ENCODE measurements around the gene ZSWIM4. TPM values are rescaled to one million over a fixed set of nuclear protein-coding genes. Genes with fewer than 3 reads are reported as not detected.

Gene ZSWIM4
- total and polyA plus RNA-seq, 10 of the 15 experiments (the other 5 are each of a cell fraction or from before 2014, with no cell fraction given), result 0.73 to 11.1 (median 1.8) TPM; not detected in 2

DNA sequence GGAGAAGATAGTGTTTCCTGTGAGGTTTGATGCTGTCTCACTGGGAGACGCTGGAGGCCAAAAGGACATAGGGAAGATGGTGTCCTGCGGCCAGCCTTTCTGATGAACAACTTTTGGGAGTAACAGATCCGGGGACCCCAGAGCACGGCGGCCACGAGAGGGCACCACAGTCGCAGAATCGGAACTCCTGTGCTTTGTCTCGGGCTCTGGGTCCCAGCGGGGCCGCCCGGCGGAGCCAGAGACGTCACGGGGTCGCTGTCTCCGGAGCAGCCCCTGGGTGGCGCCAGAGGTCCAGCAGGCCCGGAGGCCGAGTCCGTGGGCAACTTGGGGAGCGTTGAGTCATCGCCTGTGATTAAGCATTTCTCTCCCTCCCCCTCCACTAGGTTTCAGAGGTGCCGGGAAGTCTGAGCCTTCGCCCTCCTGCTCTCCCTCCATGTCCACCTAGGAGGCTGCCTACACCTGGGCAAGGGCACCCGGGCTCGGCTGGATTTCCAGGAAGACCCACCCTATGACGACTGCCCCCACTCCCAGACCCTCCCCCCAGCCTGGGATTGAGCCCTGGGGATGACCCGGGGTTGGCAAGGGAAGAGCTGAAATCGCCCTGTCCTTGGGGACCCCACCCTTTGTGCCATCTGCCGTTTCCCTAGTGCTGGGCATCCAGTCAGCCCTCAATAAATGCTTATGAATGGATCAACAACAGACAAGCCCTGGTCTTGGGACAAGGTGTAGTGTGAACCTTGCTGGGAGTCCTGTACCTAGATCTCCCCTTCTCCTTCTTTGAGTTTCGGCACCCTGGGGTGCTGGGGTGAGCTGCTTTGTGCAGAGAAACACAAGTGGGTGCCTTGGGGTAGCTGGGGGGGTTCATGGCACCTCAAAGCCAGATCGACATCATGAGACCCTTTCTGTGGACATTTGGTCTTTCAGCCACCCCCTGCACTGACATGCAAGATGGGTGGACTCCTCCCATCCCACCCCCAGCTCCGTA, 85.1 kb downstream of the ZSWIM4 start (continued):
- TF ChIP-seq, protein P1, sequence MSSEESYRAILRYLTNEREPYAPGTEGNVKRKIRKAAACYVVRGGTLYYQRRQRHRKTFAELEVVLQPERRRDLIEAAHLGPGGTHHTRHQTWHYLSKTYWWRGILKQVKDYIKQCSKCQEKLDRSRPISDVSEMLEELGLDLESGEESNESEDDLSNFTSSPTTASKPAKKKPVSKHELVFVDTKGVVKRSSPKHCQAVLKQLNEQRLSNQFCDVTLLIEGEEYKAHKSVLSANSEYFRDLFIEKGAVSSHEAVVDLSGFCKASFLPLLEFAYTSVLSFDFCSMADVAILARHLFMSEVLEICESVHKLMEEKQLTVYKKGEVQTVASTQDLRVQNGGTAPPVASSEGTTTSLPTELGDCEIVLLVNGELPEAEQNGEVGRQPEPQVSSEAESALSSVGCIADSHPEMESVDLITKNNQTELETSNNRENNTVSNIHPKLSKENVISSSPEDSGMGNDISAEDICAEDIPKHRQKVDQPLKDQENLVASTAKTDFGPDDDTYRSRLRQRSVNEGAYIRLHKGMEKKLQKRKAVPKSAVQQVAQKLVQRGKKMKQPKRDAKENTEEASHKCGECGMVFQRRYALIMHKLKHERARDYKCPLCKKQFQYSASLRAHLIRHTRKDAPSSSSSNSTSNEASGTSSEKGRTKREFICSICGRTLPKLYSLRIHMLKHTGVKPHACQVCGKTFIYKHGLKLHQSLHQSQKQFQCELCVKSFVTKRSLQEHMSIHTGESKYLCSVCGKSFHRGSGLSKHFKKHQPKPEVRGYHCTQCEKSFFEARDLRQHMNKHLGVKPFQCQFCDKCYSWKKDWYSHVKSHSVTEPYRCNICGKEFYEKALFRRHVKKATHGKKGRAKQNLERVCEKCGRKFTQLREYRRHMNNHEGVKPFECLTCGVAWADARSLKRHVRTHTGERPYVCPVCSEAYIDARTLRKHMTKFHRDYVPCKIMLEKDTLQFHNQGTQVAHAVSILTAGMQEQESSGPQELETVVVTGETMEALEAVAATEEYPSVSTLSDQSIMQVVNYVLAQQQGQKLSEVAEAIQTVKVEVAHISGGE (CRISPR knock-in tag; IDR thresholded peaks at IDR 0.05), result no peak
- TF ChIP-seq IKZF2 (IDR thresholded peaks at IDR 0.05) (peak; percentile 40 to 58), TAF1 (IDR thresholded peaks at IDR 0.05; ENCODE audit: borderline replicate concordance, low read depth, low read length) (0 out of 2 replicates have a peak, but pooled peaks have one; percentile 40), IRF3 (IDR thresholded peaks at IDR 0.05) (0 out of 2 replicates have a peak, but pooled peaks have one; percentile 47), ZNF622 (IDR thresholded peaks at IDR 0.05) (no peak), ZNF24 (IDR thresholded peaks at IDR 0.05) (0 out of 2 replicates have a peak, but pooled peaks have one; percentile 17), TCF12 (IDR thresholded peaks at IDR 0.05; ENCODE audit: low read depth, low read length) (0 out of 2 replicates have a peak, but pooled peaks have one; percentile 62), SMAD5 (IDR thresholded peaks at IDR 0.05; ENCODE audit: low read depth) (0 out of 2 replicates have a peak, but pooled peaks have one; percentile 40), CBX5 (IDR thresholded peaks at IDR 0.05; ENCODE audit: low read depth) (0 out of 2 replicates have a peak, but pooled peaks have one; percentile 62), CBFB (IDR thresholded peaks at IDR 0.05; ENCODE audit: low read depth) (0 out of 2 replicates have a peak, but pooled peaks have one; percentile 30), KAT2A (conservative IDR thresholded peaks at IDR 0.05; ENCODE audit: control insufficient read depth, low read depth, low read length) (no peak), BMI1 (IDR thresholded peaks at IDR 0.05; ENCODE audit: borderline replicate concordance) (no peak), ATF7 (IDR thresholded peaks at IDR 0.05; ENCODE audit: low read depth) (peak; percentile 83), RELA (IDR thresholded peaks at IDR 0.05; ENCODE audit: borderline replicate concordance, partially characterized antibody) (peak; percentile 78), NBN (IDR thresholded peaks at IDR 0.05) (peak; percentile 89), SKIL (IDR thresholded peaks at IDR 0.05; ENCODE audit: low read depth, poor library complexity, severe bottlenecking) (peak; percentile 26), GATAD2B (conservative IDR thresholded peaks at IDR 0.05; ENCODE audit: low read depth) (0 out of 2 replicates have a peak, but pooled peaks have one; percentile 46), LARP7 (IDR thresholded peaks at IDR 0.05) (0 out of 2 replicates have a peak, but pooled peaks have one; percentile 39), ZNF207 (IDR thresholded peaks at IDR 0.05; ENCODE audit: borderline replicate concordance) (peak; percentile 93), MEF2A (IDR thresholded peaks at IDR 0.05; ENCODE audit: insufficient read depth, low read depth, low read length) (peak; percentile 63; the same call in 1 of the 2 replicates)
- TF ChIP-seq, protein P2, sequence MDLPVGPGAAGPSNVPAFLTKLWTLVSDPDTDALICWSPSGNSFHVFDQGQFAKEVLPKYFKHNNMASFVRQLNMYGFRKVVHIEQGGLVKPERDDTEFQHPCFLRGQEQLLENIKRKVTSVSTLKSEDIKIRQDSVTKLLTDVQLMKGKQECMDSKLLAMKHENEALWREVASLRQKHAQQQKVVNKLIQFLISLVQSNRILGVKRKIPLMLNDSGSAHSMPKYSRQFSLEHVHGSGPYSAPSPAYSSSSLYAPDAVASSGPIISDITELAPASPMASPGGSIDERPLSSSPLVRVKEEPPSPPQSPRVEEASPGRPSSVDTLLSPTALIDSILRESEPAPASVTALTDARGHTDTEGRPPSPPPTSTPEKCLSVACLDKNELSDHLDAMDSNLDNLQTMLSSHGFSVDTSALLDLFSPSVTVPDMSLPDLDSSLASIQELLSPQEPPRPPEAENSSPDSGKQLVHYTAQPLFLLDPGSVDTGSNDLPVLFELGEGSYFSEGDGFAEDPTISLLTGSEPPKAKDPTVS (IDR thresholded peaks at IDR 0.05; ENCODE audit: low read depth, low read length), result peak; percentile 54; the same call in 1 of the 2 replicates

Measured in GM12878 (cell line).